Rectal smooth muscle tissue (tissue), 1 donor: ENCODE measurements around the gene ATP10A.
A peak's percentile ranks its signal among the peaks of the same experiment; 100 is the strongest.

Source experiments
- H3K27ac ChIP-seq: one replicate; pipeline ENCODE4 v1.7.0; 2013; ENCODE audit warnings: low read depth, low read length, inconsistent platforms
- H3K27me3 ChIP-seq: one replicate; pipeline ENCODE4 v1.7.0; 2013; ENCODE audit warnings: low read length; ENCODE audit not compliant: control insufficient read depth, insufficient read depth
- H3K36me3 ChIP-seq: one replicate; pipeline ENCODE4 v1.7.0; 2013; ENCODE audit warnings: low read length; ENCODE audit not compliant: control insufficient read depth, insufficient read depth
- H3K4me1 ChIP-seq: one replicate; pipeline ENCODE4 v1.7.0; 2013; ENCODE audit warnings: low read length; ENCODE audit not compliant: control insufficient read depth, insufficient read depth
- H3K4me3 ChIP-seq: one replicate; pipeline ENCODE4 v1.7.0; 2013; ENCODE audit warnings: low read length
- H3K9ac ChIP-seq: one replicate; pipeline ENCODE4 v1.7.0; 2013; ENCODE audit warnings: low read length

ATP10A gene

DNA sequence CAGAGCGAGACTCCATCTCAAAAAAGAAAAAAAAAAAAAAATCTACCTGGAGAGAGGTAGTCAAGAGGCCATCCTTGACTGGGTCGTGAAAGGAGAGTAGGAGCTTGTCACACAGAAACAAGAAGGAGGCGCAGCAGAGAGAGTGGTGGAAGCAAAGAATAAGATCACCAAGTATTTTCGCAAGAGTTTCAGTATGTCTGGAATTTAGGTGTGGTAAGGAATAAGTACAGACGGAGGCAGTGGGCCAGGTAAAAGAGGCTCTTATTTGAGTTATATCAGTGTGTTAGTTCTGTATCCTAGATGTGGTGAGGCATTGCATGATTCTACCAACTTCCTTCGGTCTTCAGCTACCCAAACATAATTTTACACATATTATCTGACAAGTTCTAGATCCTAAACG, 14.6 kb upstream of the ATP10A start:
- H3K9ac ChIP-seq, result no peak overlapping the region
- H3K27ac ChIP-seq, result no peak overlapping the region
- no peaks in the 10 kb centered on the region for H3K27me3 ChIP-seq

GRCh38 chr15:25876231-25877140, 13.4 kb upstream of the ATP10A start:
- peak overlapping the region; percentile 73 for H3K27ac ChIP-seq
- no peaks in the 10 kb centered on the region for H3K27me3 ChIP-seq
- no peaks in the 10 kb centered on the region for H3K36me3 ChIP-seq
- H3K4me1 ChIP-seq, result peaks cover 7% of the 10 kb centered on the region
- H3K4me3 ChIP-seq, result no peak overlapping the region
- no peak overlapping the region for H3K9ac ChIP-seq

More for the DNA sequence above, 14.6 kb upstream of the ATP10A start:
- H3K36me3 ChIP-seq, result no peaks in the 10 kb centered on the region
- H3K4me3 ChIP-seq, result no peak overlapping the region
- H3K4me1 ChIP-seq, result peaks cover 7% of the 10 kb centered on the region

DNA sequence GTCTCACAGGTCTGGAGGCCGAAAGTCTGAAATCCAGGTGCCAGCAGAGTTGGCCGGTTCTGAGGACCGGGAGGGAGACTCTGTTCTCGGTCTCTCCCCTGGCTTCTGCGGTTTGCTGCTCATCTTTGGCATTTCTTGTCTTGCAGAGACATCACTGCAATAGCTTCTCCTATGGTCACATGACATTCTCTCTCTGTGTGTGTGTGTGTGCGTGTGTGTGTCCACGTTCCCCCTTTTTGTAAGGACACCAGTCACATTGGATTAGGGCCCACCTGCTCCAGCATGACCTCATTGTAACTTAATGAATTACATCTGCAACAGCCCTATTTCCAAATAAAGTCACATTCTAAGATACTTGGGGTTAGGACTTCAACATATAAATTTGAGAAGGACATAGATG, 12.4 kb upstream of the ATP10A start:
- H3K27me3 ChIP-seq, result no peaks in the 10 kb centered on the region
- H3K36me3 ChIP-seq, result no peaks in the 10 kb centered on the region
- no peak overlapping the region for H3K27ac ChIP-seq
- H3K4me3 ChIP-seq, result no peak overlapping the region
- peaks cover 7% of the 10 kb centered on the region for H3K4me1 ChIP-seq
- H3K9ac ChIP-seq, result no peak overlapping the region

DNA sequence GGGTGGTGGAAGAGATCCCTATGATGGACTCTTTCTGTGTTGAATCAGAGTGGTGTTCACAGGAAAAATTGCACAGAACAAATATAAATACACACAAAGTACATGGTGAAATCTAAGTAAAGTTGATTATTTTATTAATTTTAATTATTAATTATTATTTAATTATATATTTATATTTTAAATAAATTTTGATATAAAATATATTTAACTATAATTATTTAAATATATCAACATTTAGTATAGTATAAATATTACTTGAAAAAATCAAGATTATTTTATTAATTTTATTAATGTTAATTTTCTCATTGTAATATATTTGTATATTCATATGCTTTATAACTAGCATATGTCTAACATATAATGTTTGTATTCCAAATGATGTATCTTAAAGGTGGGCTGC, 11.3 kb upstream of the ATP10A start:
- no peaks in the 10 kb centered on the region for H3K36me3 ChIP-seq
- no peaks in the 10 kb centered on the region for H3K27me3 ChIP-seq
- H3K4me1 ChIP-seq, result peaks cover 7% of the 10 kb centered on the region
- no peak overlapping the region for H3K4me3 ChIP-seq
- no peak overlapping the region for H3K9ac ChIP-seq
- no peak overlapping the region for H3K27ac ChIP-seq

- no peak overlapping the region for H3K9ac ChIP-seq
- no peaks in the 10 kb centered on the region for H3K36me3 ChIP-seq
- H3K4me3 ChIP-seq, result no peak overlapping the region
- H3K27me3 ChIP-seq, result no peaks in the 10 kb centered on the region
- H3K27ac ChIP-seq, result no peak overlapping the region
- H3K4me1 ChIP-seq, result peaks cover under 1% of the 10 kb centered on the region
These were observed 8.3 kb upstream of the ATP10A start for GRCh38 chr15:25871403-25871802.

- no peaks in the 10 kb centered on the region for H3K36me3 ChIP-seq
- no peak overlapping the region for H3K9ac ChIP-seq
These were observed 7.8 kb upstream of the ATP10A start for GRCh38 chr15:25870938-25871337.

GRCh38 chr15:25869701-25870100, 6.6 kb upstream of the ATP10A start:
- no peaks in the 10 kb centered on the region for H3K27me3 ChIP-seq
- no peak overlapping the region for H3K9ac ChIP-seq
- H3K4me3 ChIP-seq, result no peak overlapping the region
- no peaks in the 10 kb centered on the region for H3K36me3 ChIP-seq
- no peaks in the 10 kb centered on the region for H3K4me1 ChIP-seq
- H3K27ac ChIP-seq, result no peak overlapping the region

More at GRCh38 chr15:25870938-25871337, 7.8 kb upstream of the ATP10A start:
- no peaks in the 10 kb centered on the region for H3K27me3 ChIP-seq
- H3K4me1 ChIP-seq, result no peaks in the 10 kb centered on the region
- H3K4me3 ChIP-seq, result no peak overlapping the region
- H3K27ac ChIP-seq, result no peak overlapping the region

DNA sequence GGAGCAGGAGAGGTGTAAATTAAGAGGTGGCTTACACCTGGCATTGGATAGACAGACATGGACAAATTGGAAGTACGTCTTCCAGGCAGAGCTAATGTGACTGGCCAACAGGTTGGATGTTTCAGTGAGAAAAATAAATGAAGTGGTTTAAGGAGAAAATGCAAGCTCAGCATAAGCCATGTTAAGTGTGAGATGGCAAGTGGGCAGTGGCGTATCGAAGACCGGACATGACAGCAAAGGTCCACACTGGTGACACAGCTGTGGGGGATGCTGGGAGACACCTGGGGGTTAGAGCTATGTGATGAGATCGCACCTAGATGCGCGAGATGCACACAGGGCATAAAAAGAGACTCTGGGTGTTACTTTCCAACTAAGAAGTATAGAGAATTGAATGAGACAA, 3.7 kb upstream of the ATP10A start:
- Histone ChIP-seq H3K9ac (no peak overlapping the region), H3K36me3 (no peaks in the 10 kb centered on the region), H3K27me3 (no peaks in the 10 kb centered on the region), H3K4me3 (no peak overlapping the region), H3K4me1 (peaks cover under 1% of the 10 kb centered on the region), H3K27ac (no peak overlapping the region)

DNA sequence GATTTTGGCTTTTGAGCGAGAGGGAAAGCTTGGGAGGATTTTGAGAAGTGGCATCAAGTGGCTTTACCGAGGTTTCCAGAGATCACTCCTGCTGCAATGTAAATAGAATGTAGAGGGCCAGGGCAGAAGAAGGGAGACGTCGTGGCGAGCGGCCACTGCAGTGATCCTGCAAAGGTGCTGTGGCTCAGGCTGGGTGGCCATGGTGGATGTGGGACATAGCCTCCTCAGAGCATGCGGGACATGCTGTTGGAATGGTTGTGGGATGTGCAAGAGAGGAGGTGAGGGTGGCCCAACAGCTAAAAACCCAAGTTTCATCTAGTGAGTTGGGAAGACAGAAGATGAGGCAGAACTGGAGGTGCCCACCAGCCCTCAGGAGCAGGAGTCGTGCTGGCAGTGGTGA, 3.1 kb upstream of the ATP10A start:
- Histone ChIP-seq H3K27ac (no peak overlapping the region), H3K4me3 (no peak overlapping the region), H3K4me1 (peaks cover 7% of the 10 kb centered on the region), H3K36me3 (no peaks in the 10 kb centered on the region), H3K9ac (no peak overlapping the region), H3K27me3 (no peaks in the 10 kb centered on the region)

- Histone ChIP-seq H3K4me1 (peaks cover 16% of the 10 kb centered on the region), H3K27me3 (no peaks in the 10 kb centered on the region), H3K4me3 (no peak overlapping the region), H3K9ac (no peak overlapping the region), H3K27ac (no peak overlapping the region), H3K36me3 (no peaks in the 10 kb centered on the region)
These were observed 1.8 kb upstream of the ATP10A start for GRCh38 chr15:25864966-25865365.

GRCh38 chr15:25863968-25864580, 947 bp upstream of the ATP10A start:
- no peaks in the 10 kb centered on the region for H3K36me3 ChIP-seq
- H3K9ac ChIP-seq, result no peak overlapping the region
- peak overlapping the region; percentile 85 for H3K4me3 ChIP-seq
- H3K27me3 ChIP-seq, result no peaks in the 10 kb centered on the region
- H3K4me1 ChIP-seq, result peaks cover 24% of the 10 kb centered on the region
- peak overlapping the region; percentile 89 for H3K27ac ChIP-seq

- H3K4me1 ChIP-seq, result peaks cover 29% of the 10 kb centered on the region
- H3K27ac ChIP-seq, result peak overlapping the region; percentile 89
- H3K4me3 ChIP-seq, result peak overlapping the region; percentile 85
- H3K27me3 ChIP-seq, result no peaks in the 10 kb centered on the region
- no peaks in the 10 kb centered on the region for H3K36me3 ChIP-seq
- peak overlapping the region; percentile 83 for H3K9ac ChIP-seq
These were observed 536 bp downstream of the ATP10A start for GRCh38 chr15:25862472-25863110.
